H1 (cell line): ENCODE data around the gene TIMM9.

Source experiments
- BCL11A ChIP-seq, 2 experiments: IDR thresholded peaks; one replicate each; pipeline ENCODE4 v1.6.1; 2011; ENCODE audit warnings: low read depth in 2 of 2, low read length in 2 of 2, mild to moderate bottlenecking in 2 of 2
- EZH2 ChIP-seq: fragments of 200-600 bp; sonication (generic); IDR thresholded peaks from 2 replicates; pipeline ENCODE4 v1.7.1; 2012; ENCODE audit warnings: low read depth, mild to moderate bottlenecking, moderate library complexity, low read length, inconsistent platforms; ENCODE audit not compliant: severe bottlenecking
- MAFK ChIP-seq: IDR thresholded peaks from 2 replicates; pipeline ENCODE4 v1.6.1; 2012; ENCODE audit warnings: low read depth, mild to moderate bottlenecking, improper control_type of control experiment, low read length
- POLR2A ChIP-seq, 2 experiments: IDR thresholded peaks; 1 replicate in 1 of 2; 2 replicates in 1 of 2; pipeline ENCODE4 v1.6.1; 2011; ENCODE audit warnings: low read depth in 2 of 2, low read length in 2 of 2, mild to moderate bottlenecking in 2 of 2; ENCODE audit errors: control extremely low read depth in 1 of 2
- TAF7 ChIP-seq: optimal IDR thresholded peaks from 2 replicates; pipeline ENCODE3; 2011; ENCODE audit warnings: low read depth, mild to moderate bottlenecking, inconsistent platforms, low read length, moderate library complexity, borderline replicate concordance
- TEAD4 ChIP-seq: IDR thresholded peaks from 2 replicates; pipeline ENCODE4 v1.6.1; 2012; ENCODE audit warnings: low read depth, low read length, inconsistent platforms, mixed read lengths
- TF ChIP-seq, protein P1 (sequence below), 3 experiments: IDR thresholded peaks; 1 replicate in 2 of 3; 2 replicates in 1 of 3; pipeline versions ENCODE4 v1.5.1 to v1.6.1; 2011; ENCODE audit warnings: low read length in 3 of 3, mild to moderate bottlenecking in 3 of 3, inconsistent platforms in 2 of 3, low read depth in 1 of 3, moderate library complexity in 1 of 3; ENCODE audit not compliant: insufficient read depth in 1 of 3; ENCODE audit errors: control extremely low read depth in 1 of 3

DNA sequence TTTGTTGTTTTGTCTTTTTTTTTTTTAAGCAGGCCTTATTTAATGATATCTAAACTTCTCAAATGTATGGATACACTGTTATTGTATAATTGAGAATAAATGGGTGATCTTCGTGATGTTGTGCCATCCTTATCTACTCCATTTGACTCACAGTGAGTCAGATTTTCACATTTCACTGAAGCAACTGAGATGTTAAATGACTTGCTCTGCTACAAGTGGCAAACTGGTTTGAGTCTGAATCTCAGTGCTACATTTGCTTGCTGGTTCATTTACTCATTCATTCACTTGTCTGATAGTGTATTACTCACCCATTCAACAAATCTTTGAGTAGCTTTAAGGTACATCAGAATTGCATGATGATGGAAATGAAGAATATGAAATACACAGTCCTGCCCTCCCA is 2.8 kb upstream of the TIMM9 start:
- TF ChIP-seq TAF7 (no peak), POLR2A (IDR thresholded peaks at IDR 0.05; ENCODE audit: control extremely low read depth in 1 of 2, low read depth in 2 of 2, low read length in 2 of 2) (no peak), MAFK (no peak), TEAD4 (no peak), BCL11A (IDR thresholded peaks at IDR 0.05; ENCODE audit: low read depth in 2 of 2, low read length in 2 of 2) (no peak), EZH2 (no peak)
- TF ChIP-seq, protein P1, sequence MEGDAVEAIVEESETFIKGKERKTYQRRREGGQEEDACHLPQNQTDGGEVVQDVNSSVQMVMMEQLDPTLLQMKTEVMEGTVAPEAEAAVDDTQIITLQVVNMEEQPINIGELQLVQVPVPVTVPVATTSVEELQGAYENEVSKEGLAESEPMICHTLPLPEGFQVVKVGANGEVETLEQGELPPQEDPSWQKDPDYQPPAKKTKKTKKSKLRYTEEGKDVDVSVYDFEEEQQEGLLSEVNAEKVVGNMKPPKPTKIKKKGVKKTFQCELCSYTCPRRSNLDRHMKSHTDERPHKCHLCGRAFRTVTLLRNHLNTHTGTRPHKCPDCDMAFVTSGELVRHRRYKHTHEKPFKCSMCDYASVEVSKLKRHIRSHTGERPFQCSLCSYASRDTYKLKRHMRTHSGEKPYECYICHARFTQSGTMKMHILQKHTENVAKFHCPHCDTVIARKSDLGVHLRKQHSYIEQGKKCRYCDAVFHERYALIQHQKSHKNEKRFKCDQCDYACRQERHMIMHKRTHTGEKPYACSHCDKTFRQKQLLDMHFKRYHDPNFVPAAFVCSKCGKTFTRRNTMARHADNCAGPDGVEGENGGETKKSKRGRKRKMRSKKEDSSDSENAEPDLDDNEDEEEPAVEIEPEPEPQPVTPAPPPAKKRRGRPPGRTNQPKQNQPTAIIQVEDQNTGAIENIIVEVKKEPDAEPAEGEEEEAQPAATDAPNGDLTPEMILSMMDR (IDR thresholded peaks at IDR 0.05; ENCODE audit: control extremely low read depth in 1 of 3, insufficient read depth in 1 of 3, low read depth in 1 of 3, low read length in 3 of 3): no peak
